Middle frontal gyrus (tissue), 1 donor: ENCODE data around the gene PCMT1.
"Not testable (repeated sequence)": the region's sequence is repeated elsewhere in the genome, so short reads cannot be mapped to it uniquely, and the experiment has no call there.

Experiments
- DNase-seq: peaks from one replicate; pipeline ENCODE4 v3.0.0-alpha.2; 2015; ENCODE audit warnings: low spot score; ENCODE audit errors: extremely low spot score

PCMT1 gene

DNA sequence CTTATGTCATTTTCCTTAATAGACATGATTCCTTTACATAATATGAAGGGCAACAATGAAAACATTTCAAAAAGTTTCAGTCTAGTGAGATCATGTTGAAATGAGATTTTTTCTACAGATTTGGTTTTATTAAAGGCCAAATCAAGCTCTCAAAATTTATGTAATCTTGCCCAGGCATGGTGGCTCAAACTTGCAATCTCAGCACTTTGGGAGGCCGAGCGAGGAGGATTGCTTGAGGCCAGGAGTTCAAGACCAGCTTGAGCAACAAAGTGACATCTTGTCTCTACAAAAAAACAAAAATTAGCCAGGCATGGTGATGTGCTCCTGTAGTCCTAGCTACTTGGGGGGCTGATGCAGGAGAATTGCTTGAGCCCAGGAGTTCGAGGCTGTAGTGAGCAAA lies 63.8 kb downstream of the PCMT1 start:
- no peak for DNase-seq

- no peak for DNase-seq
Observed at GRCh38 chr6:149815788-149816187, 66.2 kb downstream of the PCMT1 start.

- DNase-seq, result no peak
Observed at GRCh38 chr6:149820506-149820905, 71.0 kb downstream of the PCMT1 start.

GRCh38 chr6:149821492-149821891 lies 72.0 kb downstream of the PCMT1 start:
- no peak for DNase-seq

- DNase-seq, result no peak
Observed at GRCh38 chr6:149823013-149823412, 73.5 kb downstream of the PCMT1 start.

- DNase-seq, result no peak
Observed at GRCh38 chr6:149825292-149825691, 75.8 kb downstream of the PCMT1 start.

DNA sequence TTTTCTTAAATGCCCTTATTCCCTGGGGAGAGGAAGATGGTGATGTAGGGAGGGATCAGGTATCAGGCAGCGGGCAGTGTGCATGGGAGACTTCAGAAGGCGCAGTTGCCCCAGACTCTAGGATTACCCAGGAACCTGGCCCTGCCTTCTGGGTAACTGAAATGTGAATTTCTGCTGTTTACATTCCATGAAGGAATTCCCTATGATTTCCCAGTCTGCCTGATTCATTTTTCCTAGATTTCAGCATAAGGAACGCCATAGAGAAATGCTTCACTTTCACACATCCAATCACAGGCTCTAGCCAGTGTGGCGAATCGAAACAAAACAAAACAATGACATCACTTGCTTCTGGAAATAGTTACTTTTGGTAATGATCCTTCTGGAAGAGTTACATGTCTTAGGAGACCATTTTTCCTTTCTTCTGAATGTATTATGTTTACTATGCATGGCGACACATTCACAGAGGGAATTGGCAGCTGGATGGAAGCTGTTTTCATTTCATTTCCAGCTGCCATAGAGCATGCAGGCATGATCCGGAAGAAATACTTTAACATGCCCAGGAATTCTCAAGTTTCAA lies 81.3 kb downstream of the PCMT1 start:
- no peak for DNase-seq

- peak; percentile 43 for DNase-seq
Observed at GRCh38 chr6:149831308-149831820, 81.8 kb downstream of the PCMT1 start.

- DNase-seq, result no peak
Observed at GRCh38 chr6:149833651-149834050, 84.1 kb downstream of the PCMT1 start.

DNA sequence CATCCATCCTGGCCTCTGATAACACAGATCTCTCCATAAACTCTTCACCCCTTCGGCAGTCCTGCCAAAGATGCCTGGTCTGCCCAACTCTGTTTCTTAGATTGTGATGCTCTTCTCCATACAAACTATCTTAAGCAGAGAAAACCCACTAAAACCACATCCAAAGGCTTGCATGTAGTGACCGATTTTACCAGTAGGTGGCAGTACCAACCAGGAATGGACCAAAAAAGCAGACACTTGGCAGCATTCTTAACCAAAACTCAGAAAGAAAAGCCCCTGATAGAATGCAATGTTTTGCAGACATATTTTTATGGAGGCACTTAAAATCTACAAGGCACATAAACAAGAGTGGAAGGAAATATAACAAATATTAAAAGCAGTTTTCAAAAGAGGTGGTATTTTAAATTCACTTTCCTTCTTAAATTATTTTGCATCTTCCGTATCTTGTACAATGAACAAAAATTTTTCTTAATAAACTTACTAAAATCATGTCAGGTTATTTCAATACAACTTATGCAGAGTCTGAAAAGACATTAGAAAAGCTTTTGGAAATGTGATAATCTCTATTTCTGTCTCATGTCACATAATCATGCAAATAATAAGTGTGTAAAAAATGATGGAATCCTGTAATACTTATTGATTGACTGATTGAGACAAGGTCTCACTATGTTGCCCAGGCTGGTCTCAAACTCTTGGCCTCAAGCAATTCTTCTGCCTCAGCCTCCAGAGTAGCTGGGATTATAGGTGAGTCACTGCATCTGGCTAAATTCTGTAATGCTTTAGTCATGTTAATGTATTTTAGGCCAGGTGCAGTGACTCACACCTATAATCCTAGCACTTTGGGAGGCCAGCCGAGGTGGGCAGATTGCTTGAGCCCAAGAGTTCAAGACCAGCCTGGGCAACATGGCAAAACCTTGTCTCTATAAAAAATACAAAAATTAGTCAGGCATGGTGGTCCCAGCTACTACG lies 85.3 kb downstream of the PCMT1 start:
- DNase-seq, result peak; percentile 73

GRCh38 chr6:149840345-149841075 lies 91.0 kb downstream of the PCMT1 start:
- no peak for DNase-seq

DNA sequence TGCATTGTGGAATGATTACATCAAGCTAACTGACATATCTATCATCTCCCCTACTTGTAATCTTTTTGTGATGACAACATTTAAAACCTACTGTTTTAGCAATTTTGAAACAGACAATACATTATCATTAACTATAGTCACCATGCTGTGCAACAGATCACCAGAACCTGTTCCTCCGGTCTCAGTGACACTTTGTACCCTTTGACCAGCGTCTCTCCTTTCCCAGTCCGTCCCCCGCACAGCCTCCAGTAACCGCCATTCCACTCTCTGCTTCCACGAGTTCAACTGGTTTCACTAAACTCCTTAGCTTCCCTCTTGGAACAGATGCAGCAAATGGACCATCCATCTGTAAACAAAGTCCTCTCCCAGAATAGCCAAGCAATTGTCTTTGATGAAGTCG lies 92.8 kb downstream of the PCMT1 start:
- no peak for DNase-seq

DNA sequence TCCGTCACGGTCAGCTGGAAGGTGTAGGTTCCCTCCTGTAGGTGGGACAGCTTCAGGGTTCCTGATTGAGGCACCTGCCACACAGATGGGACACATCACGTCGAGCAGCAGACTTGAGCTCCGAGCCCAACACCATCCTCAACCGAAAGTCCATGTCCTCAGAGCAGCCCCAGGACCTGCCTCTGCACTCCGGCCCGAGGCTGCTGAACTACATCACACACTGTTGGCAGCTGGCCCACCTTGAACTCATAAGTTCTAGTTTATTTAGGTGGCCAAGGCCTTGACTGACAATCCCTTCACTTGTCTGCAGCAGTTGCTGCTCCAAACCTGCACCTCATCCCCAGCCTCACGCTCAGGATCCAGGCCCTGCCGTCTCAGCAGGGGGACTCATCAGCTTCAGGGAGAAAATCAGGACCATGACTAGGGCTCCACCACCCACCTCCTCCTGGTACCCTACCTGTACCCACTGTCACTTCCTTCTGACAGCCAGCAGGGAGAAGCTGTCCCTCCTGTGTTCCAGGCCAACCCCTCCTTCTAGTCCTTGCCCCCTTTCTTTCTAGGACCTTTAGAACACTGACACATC lies 93.6 kb downstream of the PCMT1 start:
- no peak for DNase-seq

GRCh38 chr6:149844036-149844435 lies 94.5 kb downstream of the PCMT1 start:
- not testable (repeated sequence) for DNase-seq

DNA sequence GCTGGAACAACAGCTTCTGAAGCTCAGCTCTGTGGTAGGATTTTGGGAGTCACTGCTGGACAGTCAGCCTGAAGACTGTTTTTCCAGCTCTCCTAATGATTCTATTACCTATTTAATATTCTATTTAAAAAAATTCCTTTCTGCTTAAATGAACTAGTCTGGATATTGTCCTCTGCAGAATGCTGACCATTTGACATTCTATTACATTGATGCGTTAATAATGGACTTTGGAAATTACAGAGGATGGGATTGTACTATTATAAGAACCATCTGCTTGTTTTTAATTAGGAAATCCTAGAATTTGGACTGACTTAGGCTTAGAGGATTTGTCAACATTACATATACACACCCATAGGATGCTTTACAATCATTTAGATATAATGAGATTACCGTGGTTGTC lies 94.9 kb downstream of the PCMT1 start:
- DNase-seq, result no peak

DNA sequence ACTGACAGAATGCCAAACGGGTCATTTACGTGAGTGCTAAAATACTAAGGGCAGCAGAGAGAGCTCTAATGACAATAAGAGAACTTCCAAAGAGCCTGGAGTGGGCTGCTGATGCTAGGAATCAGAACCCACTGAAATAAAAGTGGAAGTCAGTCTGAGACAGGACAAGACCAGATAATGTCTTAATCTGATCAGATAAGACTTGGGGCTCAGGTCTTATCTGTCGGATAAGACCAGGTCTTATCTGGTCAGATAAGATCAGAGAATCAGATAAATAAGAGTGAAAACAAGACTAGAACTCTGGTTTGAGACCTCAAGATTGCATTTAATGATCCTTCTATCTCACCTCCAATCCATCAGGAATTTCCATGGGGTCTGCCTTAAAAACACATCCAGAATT lies 96.0 kb downstream of the PCMT1 start:
- DNase-seq, result no peak

GRCh38 chr6:149846321-149846720 lies 96.8 kb downstream of the PCMT1 start:
- DNase-seq, result peak; percentile 34

DNA sequence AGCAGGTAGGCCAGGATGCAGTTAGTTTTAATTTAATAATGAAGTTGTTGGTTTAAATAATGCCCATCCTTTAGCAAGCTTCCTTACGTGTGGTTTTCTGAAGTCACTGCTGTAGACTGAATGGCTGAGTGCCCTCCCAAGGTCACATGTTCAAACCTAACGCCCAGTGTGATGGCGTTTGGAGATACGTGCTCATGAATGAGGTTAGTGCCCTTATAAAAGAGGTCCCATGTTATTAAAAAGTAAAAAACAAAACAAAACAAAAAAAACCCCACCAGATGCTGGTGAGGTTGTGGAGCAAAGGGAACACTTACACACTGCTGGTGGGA lies 98.4 kb downstream of the PCMT1 start:
- no peak for DNase-seq

GRCh38 chr6:149848343-149848742 lies 98.8 kb downstream of the PCMT1 start:
- not testable (repeated sequence) for DNase-seq

GRCh38 chr6:149851461-149852110 lies 102.0 kb downstream of the PCMT1 start:
- no peak for DNase-seq

GRCh38 chr6:149852180-149852579 lies 102.6 kb downstream of the PCMT1 start:
- DNase-seq, result no peak
